Activated naive CD4-positive, alpha-beta T cell treated with anti-CD3 and anti-CD28 coated beads, Interleukin-2, amount 50 U/mL, for 16 hours (primary cell): ENCODE data around the gene RIPPLY1.
"Not testable (repeated sequence)": the region's sequence is repeated elsewhere in the genome, so short reads cannot be mapped to it uniquely, and the experiment has no call there.

Experiments
- DNase-seq: peaks from one replicate; pipeline ENCODE4 v3.0.0-alpha.2; 2020

The RIPPLY1 gene

DNA sequence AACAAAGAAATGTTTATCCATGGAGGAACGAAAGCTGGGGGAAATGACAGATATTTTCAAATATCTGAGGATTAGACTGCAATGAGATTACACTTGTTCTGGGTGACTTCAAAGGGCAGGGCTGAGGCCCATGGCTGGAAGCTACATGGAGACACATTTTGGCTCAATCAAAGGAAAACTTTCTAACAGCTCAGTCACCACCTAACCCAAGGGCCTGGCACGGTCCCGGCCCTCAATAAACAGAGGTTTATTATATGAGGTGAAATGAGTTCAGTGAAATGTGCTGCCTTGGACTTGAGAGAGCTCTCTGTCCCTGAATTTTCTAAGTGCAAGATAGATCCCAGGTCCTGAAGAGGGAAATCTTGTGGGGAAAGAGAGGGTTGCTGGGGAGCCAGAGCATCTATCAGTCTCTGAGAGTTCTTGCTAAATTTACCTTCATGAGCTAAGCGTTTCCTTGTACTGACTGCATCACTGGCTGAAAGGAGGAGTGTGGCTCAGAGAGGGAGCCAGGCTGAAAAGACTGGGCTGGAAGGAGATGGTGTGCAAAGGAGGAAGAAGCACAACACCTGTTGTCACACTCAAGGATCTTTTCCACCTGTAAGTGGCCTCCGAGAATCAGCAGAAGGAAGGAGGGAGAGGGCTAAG is 2.0 kb upstream of the RIPPLY1 start:
- DNase-seq: no peak

- no peak for DNase-seq
Measured at GRCh38 chrX:106903856-106904528, 851 bp upstream of the RIPPLY1 start.

- no peak for DNase-seq
Measured at GRCh38 chrX:106902684-106903083, 457 bp downstream of the RIPPLY1 start.

DNA sequence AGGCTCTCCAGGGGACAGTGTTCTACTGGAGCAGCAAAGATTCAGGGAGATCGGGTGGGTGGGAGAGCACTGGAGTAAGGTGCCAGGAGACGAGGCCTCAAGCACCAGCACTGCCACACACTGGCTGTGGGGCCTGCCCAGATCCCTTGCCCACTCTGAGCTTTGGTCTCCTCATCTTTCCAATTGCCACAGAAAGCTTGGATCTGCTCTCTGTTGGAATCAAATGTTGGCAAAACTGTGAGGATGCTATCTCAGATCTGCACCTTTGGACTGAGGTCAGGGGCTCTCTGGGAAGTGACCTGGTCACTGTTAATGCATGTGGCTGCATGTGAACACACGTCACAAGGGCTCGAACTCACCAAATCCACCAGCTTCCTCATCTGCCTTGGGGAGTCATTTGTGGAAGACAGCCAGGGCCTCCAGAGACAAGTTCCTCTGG is 1.3 kb downstream of the RIPPLY1 start:
- no peak for DNase-seq

- DNase-seq: no peak
Measured at GRCh38 chrX:106901341-106901740, 1.8 kb downstream of the RIPPLY1 start.

DNA sequence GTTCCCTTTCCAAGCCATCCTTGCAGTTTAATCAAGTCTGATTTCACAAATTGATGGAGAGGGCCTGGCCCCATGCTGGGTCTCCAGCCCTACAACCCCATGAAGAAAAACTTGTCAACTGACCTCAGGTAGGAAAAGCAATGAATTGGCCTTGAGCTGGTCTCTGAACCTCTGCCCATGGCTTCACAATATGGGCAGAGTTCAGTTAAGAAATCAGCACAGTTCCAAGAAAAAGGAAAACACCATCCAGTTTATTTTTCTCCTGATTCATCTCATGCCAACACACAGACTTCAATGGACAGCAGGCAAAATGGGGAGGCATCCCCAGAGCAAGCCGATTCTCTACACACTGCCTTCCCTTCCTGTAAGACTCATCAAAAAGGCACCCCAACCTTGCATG is 3.3 kb downstream of the RIPPLY1 start:
- no peak for DNase-seq

- no peak for DNase-seq
Measured at GRCh38 chrX:106899276-106899675, 3.9 kb downstream of the RIPPLY1 start.

GRCh38 chrX:106898462-106898861 is 4.7 kb downstream of the RIPPLY1 start:
- no peak for DNase-seq

DNA sequence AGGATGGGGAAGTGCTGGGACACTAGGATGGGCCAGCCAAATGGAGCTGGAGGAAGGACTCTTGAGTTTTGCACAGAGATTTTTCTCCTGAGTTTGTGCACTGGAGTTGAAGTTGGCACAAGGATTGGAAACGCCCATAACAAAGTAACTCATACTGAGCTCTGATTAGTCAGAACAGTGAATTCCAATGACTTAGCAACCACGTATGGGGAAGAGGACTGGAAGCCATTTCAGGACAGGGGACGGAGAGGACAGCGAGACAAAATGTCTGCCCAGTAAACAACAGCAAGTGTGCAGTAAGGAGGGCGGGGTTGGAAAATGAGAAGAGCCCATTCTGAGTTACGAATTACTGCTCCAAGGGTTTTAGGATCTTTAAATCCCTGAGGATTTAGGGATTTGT is 5.9 kb downstream of the RIPPLY1 start:
- no peak for DNase-seq

DNA sequence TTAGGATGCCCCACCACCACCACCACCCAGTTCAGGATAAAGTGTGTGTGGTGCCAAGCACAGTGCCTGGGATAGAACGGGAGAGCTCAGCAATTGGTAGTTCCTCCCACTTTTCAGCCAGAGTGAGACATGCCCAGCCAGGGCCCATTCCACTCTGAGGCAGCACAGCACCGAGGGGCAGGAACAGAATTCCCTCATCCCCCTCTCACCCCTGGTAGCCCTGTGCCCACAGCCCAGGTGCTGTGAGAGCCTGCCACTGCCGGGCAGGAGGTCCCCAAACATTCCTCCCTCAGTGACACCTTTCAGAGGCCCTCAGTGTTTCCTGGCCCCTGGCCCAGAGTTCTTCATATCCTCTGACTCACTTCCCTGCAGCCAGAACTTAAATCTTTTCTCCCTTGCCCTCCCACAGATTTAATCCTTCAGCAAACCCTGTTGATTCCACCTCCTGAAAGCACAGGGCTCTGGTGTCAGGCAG is 8.1 kb downstream of the RIPPLY1 start:
- no peak for DNase-seq

- peak; percentile 34 for DNase-seq
Measured at GRCh38 chrX:106894392-106894909, 8.7 kb downstream of the RIPPLY1 start.

DNA sequence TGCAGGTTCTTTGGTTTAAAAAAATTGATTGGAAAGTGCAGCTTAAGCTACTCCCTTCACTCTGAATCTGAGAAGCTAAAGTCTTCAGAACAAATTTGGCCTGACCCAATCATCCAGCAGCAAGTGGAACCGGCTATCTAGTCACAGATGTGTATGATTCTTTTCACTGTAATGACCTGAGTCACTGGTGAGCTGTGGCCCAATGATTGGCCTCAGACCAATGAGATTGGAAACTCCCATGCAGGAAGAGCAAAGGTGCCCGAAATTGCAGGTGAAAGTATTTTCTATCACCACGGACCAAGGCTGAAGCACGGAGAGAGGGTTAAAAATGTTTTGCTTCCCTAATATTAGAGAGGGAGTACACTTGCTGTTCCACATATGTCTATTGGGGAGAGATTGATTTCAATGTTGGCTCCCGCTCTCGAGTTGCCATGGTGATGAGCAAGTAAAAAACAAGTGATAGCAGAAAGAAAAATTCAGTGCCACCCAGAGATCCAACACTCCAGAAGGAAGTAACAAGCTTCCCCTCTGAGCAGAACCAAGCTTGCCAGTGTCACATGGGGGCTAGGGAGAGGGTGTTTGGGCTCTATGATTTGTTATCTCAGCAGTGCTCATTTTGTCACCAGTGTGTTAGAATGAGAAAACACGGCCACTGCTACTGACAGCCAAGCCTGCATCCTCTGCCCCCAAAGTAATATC is 11.2 kb downstream of the RIPPLY1 start:
- DNase-seq: no peak

DNA sequence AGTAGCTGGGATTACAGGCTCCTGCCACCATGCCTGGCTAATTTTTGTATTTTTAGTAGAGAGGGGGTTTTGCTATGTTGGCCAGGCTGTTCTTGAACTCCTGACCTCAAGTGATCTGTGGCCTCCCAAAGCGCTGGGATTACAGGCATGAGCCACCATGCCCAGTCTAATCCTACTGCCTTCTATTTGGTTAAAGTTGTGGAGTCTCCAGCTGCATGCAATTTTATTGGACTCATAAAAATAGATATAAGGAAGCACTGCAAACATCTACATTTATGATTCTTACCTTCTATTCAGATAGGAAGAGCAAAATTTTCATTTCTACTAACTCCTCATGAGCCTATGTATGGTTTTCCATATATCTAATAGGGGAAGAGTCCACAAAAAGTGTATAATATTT is 13.7 kb downstream of the RIPPLY1 start:
- DNase-seq: no peak

DNA sequence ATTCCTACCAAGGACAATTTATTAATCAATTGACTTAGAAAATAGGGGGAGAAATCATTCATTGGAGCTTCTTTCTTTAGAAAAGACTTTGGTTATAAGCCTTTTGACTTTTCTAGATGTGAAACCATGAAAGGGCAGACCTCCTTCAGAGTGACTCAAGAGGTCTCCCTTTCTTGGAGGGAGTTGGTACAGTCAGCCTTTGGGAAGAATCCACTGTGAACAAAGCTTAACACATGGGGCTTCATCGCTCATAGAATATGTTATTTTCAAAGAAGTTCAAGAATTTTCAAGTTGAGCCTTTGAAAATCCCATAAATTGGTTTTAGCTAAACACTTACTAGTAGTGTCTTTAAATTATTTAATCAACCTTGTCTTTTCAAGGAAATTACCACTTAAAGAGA is 28.0 kb downstream of the RIPPLY1 start:
- no peak for DNase-seq

DNA sequence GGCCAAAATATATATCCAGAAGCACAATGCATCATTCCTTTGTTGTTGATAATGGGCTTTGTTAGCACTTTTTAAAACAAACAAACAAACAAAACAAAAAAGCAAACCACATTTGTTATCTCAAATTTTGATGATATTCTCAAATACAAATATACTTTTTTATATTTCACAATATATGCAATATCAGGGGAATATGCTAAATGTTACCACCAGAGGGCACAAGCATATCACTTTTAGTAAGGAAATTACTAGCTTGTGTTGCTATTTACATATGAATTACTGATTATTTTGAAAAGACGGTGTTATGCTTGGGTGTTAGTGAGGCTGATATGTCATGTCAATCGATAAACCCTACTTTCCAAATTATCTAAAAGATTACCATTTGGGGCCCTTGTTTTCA is 29.1 kb downstream of the RIPPLY1 start:
- DNase-seq: no peak

- not testable (repeated sequence) for DNase-seq
Measured at GRCh38 chrX:106872796-106873195, 30.3 kb downstream of the RIPPLY1 start.

GRCh38 chrX:106863697-106864096 is 39.4 kb downstream of the RIPPLY1 start:
- no peak for DNase-seq

GRCh38 chrX:106862972-106863688 is 40.0 kb downstream of the RIPPLY1 start:
- DNase-seq: peak; percentile 11
